HCT116 (cell line): ENCODE results near the gene DDX18. TPM values are rescaled to one million over a fixed set of nuclear protein-coding genes. Genes with fewer than 3 reads are reported as not detected.
A peak's percentile ranks its signal among the peaks of the same experiment; 100 is the strongest.

Experiments
- ATAC-seq: fragments of 200-7000 bp; cut with Tn5 transposase; 2 replicates; pipeline ENCODE4 v1.9.1; 2020; ENCODE audit warnings: mild to moderate bottlenecking, moderate library complexity
- Bru-seq: library from RNA; stranded (reverse); fragments of 400-500 nt; gene quantifications from one replicate; lab custom pipeline; 2021; lab: Mats Ljungman, UMichigan
- BruChase-seq, 2 experiments: library from RNA; stranded (reverse); fragments of 400-500 nt; gene quantifications; one replicate each; lab custom pipeline; 2021; lab: Mats Ljungman, UMichigan
- BruUV-seq: library from RNA; stranded (reverse); fragments of 400-500 nt; replicated peaks from 2 replicates; lab custom pipeline; 2021; lab: Mats Ljungman, UMichigan
- CTCF ChIA-PET: fragments of 300-600 bp; sonication (Branson Sonifier 250); formaldehyde crosslinking; loops from one replicate; lab custom pipeline; 2021; ENCODE audit warnings: antibody characterized with exemption; lab: Charles Lee
- POLR2A ChIA-PET: fragments of 300-600, 350-600 bp; sonication (Branson Sonifier 250); formaldehyde crosslinking; loops from one replicate; lab custom pipeline; 2021; ENCODE audit warnings: antibody characterized with exemption; lab: Charles Lee
- RAD21 ChIA-PET, 2 experiments: fragments of 300-600 bp; sonication (Branson Sonifier 250); formaldehyde crosslinking; loops; one replicate each; lab custom pipeline; 2023; ENCODE audit warnings: low total read pairs in 2 of 2; ENCODE audit not compliant: uncharacterized antibody in 2 of 2, unreplicated experiment in 2 of 2, low non-redundant PET in 1 of 2; lab: Charles Lee
- DNase-seq: peaks from one replicate; pipeline ENCODE4 v3.0.0-alpha.2; 2010; ENCODE audit warnings: low read depth, low spot score
- H2AFZ ChIP-seq: fragments of 200-600 bp; shearing (Covaris generic), sonication (generic); 2 replicates; pipeline ENCODE4 v1.6.1; 2017; ENCODE audit warnings: low read depth, mixed run types, mixed read lengths, antibody characterized with exemption, low read length; ENCODE audit not compliant: poor library complexity, severe bottlenecking
- H3K27ac ChIP-seq: 2 replicates; pipeline ENCODE4 v1.5.1; 2012; ENCODE audit warnings: low read depth, low read length
- H3K27me3 ChIP-seq: fragments of 200-600 bp; sonication (generic); 2 replicates; pipeline ENCODE4 v1.6.1; 2016; ENCODE audit warnings: mixed run types, low read length, mixed read lengths; ENCODE audit not compliant: insufficient read depth
- H3K36me3 ChIP-seq, 2 experiments: fragments of 200-500 bp in 1 of 2; fragments of 200-600 bp in 1 of 2; sonication (Bioruptor generic) in 1 of 2; sonication (generic) in 1 of 2; 2 replicates each; pipeline versions ENCODE4 v1.5.1 to v1.6.1; 2014 to 2016; ENCODE audit warnings: low read length in 2 of 2, inconsistent platforms in 1 of 2, mixed read lengths in 1 of 2, mixed run types in 1 of 2; ENCODE audit not compliant: insufficient read depth in 2 of 2, control insufficient read depth in 1 of 2
- H3K4me1 ChIP-seq, 2 experiments: fragments of 200-600 bp in 1 of 2; sonication (generic) in 1 of 2; 2 replicates each; pipeline versions ENCODE4 v1.5.1 to v1.6.1; 2012 to 2017; ENCODE audit warnings: low read length in 2 of 2, inconsistent platforms in 1 of 2, mild to moderate bottlenecking in 1 of 2, mixed read lengths in 1 of 2, mixed run types in 1 of 2, moderate library complexity in 1 of 2; ENCODE audit not compliant: insufficient read depth in 2 of 2, control insufficient read depth in 1 of 2
- H3K4me2 ChIP-seq: fragments of 200-600 bp; sonication (generic); 2 replicates; pipeline ENCODE4 v1.6.1; 2017; ENCODE audit warnings: mixed run types, low read length, mixed read lengths
- H3K4me3 ChIP-seq, 2 experiments: fragments of 200-600 bp in 1 of 2; sonication (generic) in 1 of 2; replicated peaks in 1 of 2; 2 replicates each; pipeline ENCODE4 v1.5.1; 2011 to 2016; ENCODE audit warnings: low read length in 2 of 2, control low read depth in 1 of 2, low read depth in 1 of 2, mild to moderate bottlenecking in 1 of 2, mixed read lengths in 1 of 2, mixed run types in 1 of 2
- H3K79me2 ChIP-seq: fragments of 200-600 bp; sonication (generic); 2 replicates; pipeline ENCODE4 v1.6.1; 2017; ENCODE audit warnings: mild to moderate bottlenecking, mixed run types, low read length, moderate library complexity, mixed read lengths; ENCODE audit not compliant: insufficient read depth
- H3K9ac ChIP-seq: fragments of 200-600 bp; sonication (generic); 2 replicates; pipeline ENCODE4 v1.6.1; 2016; ENCODE audit warnings: low read length, mixed read lengths
- H3K9me2 ChIP-seq: fragments of 200-600 bp; sonication (generic), shearing (Covaris generic); 2 replicates; pipeline ENCODE4 v1.6.1; 2017; ENCODE audit warnings: mixed run types, mild to moderate bottlenecking, moderate library complexity; ENCODE audit not compliant: insufficient read depth
- H3K9me3 ChIP-seq, 2 experiments: fragments of 200-500 bp in 1 of 2; fragments of 200-600 bp in 1 of 2; sonication (Bioruptor generic) in 1 of 2; sonication (generic) in 1 of 2; 2 replicates each; pipeline ENCODE4 v1.6.1; 2014 to 2017; ENCODE audit warnings: low read length in 2 of 2, mixed read lengths in 2 of 2, inconsistent platforms in 1 of 2, low read depth in 1 of 2, mild to moderate bottlenecking in 1 of 2, mixed run types in 1 of 2, moderate library complexity in 1 of 2; ENCODE audit not compliant: control insufficient read depth in 1 of 2, insufficient read depth in 1 of 2
- H4K20me1 ChIP-seq: fragments of 200-600 bp; sonication (generic), shearing (Covaris generic); 2 replicates; pipeline ENCODE4 v1.6.1; 2017; ENCODE audit warnings: mixed run types, mild to moderate bottlenecking, moderate library complexity; ENCODE audit not compliant: insufficient read depth
- ATF3 ChIP-seq: IDR thresholded peaks from 2 replicates; pipeline ENCODE4 v1.6.1; 2012
- CBX3 ChIP-seq: IDR thresholded peaks from 2 replicates; pipeline ENCODE4 v1.6.1; 2012; ENCODE audit warnings: low read depth
- CEBPB ChIP-seq: IDR thresholded peaks from 2 replicates; pipeline ENCODE4 v1.6.1; 2012; ENCODE audit warnings: low read depth
- EGR1 ChIP-seq: IDR thresholded peaks from 2 replicates; pipeline ENCODE4 v1.6.1; 2012; ENCODE audit warnings: low read depth
- EZH2 ChIP-seq: fragments of 200-600 bp; sonication (generic); IDR thresholded peaks from 2 replicates; pipeline ENCODE4 v1.6.1; 2017; ENCODE audit warnings: antibody characterized with exemption, mixed run types
- MAX ChIP-seq: IDR thresholded peaks from 2 replicates; pipeline ENCODE4 v1.6.1; 2012
- POLR2A ChIP-seq: IDR thresholded peaks from 2 replicates; pipeline ENCODE4 v1.7.0; 2011; ENCODE audit warnings: borderline replicate concordance; ENCODE audit not compliant: insufficient read depth, insufficient read length; ENCODE audit errors: extremely low read depth
- RAD21 ChIP-seq: IDR thresholded peaks from 2 replicates; pipeline ENCODE4 v1.6.1; 2012; ENCODE audit warnings: low read depth, mild to moderate bottlenecking
- REST ChIP-seq: IDR thresholded peaks from 2 replicates; pipeline ENCODE4 v1.6.1; 2012; ENCODE audit warnings: low read depth
- SIN3A ChIP-seq: IDR thresholded peaks from 2 replicates; pipeline ENCODE4 v1.6.1; 2012; ENCODE audit warnings: low read depth
- SRF ChIP-seq: IDR thresholded peaks from 2 replicates; pipeline ENCODE4 v1.6.1; 2012; ENCODE audit warnings: low read depth
- YY1 ChIP-seq: IDR thresholded peaks from 2 replicates; pipeline ENCODE4 v1.6.1; 2011; ENCODE audit warnings: low read length, low read depth, moderate library complexity, mild to moderate bottlenecking; ENCODE audit not compliant: insufficient replicate concordance; ENCODE audit errors: extremely low read depth
- ZBTB33 ChIP-seq: IDR thresholded peaks from 2 replicates; pipeline ENCODE4 v1.6.1; 2011; ENCODE audit warnings: mild to moderate bottlenecking, low read length, moderate library complexity; ENCODE audit not compliant: insufficient replicate concordance; ENCODE audit errors: extremely low read depth
- ZFX ChIP-seq: fragments of 450-650 bp; IDR thresholded peaks from 2 replicates; pipeline ENCODE4 v1.6.1; 2017
- ZNF274 ChIP-seq: fragments of 200-500 bp; sonication (Bioruptor generic); IDR thresholded peaks from 2 replicates; pipeline ENCODE4 v1.6.1; 2014; ENCODE audit warnings: mild to moderate bottlenecking, low read depth, low read length, inconsistent platforms
- intact Hi-C: fragments of 100-400 bp; cut with micrococcal nuclease; formaldehyde crosslinking; loops from 2 replicates; pipeline ENCODE4 v1.10.0; 2022
- long read RNA-seq: library from polyadenylated mRNA; unstranded; transcript quantifications from one replicate; pipeline ENCODE4 v2.0.0, GENCODE V29; 2021; ENCODE audit not compliant: unreplicated experiment
- polyA plus RNA-seq: library from polyadenylated mRNA; unstranded; fragments of >200 nt; gene quantifications from 2 replicates; pipeline ENCODE4 v1.2.1, GENCODE V29; 2012; ENCODE audit warnings: missing spikeins
- total RNA-seq: library from RNA; stranded (reverse); gene quantifications from one replicate; pipeline ENCODE4 v1.2.1, GENCODE V29; 2021; ENCODE audit not compliant: unreplicated experiment

DDX18 gene
- 99.7 TPM for total RNA-seq
- 51.3 and 55.0 TPM in 2 replicates for polyA plus RNA-seq
- Bru-seq, nascent RNA: percentile 96 among the genes with signal in this experiment
- BruChase-seq, experiment 1, labeled RNA remaining after a 6-hour chase: percentile 99 among the genes with signal in this experiment
- BruChase-seq, experiment 2, labeled RNA remaining after a 2-hour chase: percentile 97 among the genes with signal in this experiment
- long read RNA-seq, transcript DDX18-201 (14 exons, 3,796 nt): major isoform, 70 of 121 reads
- long read RNA-seq, partial matches to known transcripts: 37 of 121 reads
- long read RNA-seq, other reads (novel, unspliced or antisense): 14 of 121 reads

- ATAC-seq (peak; percentile 96), DNase-seq (peak; percentile 98)
- Histone ChIP-seq H3K9me3 (no peaks in the 10 kb centered on the region), H4K20me1 (no peaks in the 10 kb centered on the region), H2AFZ (peak within 1 kb of the TSS; percentile 86), H3K27me3 (no peaks in the 10 kb centered on the region), H3K36me3 (peaks cover 17 to 20% of the 10 kb centered on the region in 2 experiments), H3K4me1 (peaks cover 6 to 8% of the 10 kb centered on the region in 2 experiments; a peak in 3 of 4 replicates), H3K4me3 (peak within 1 kb of the TSS; percentile 72 to 74), H3K79me2 (peaks cover 52% of the 10 kb centered on the region), H3K9me2 (no peaks in the 10 kb centered on the region), H3K9ac (peak within 1 kb of the TSS; percentile 85), H3K4me2 (peak within 1 kb of the TSS; percentile 78), H3K27ac (peak within 1 kb of the TSS; percentile 65)
- TSS peak; percentile 62 for BruUV-seq
- RAD21 ChIA-PET: interaction anchor here in 1 of 2 experiments (1.2 kb wide), 1 partner anchor 189 kb away, joined by 3 read pairs; no protein-coding TSS in a partner anchor
- intact Hi-C loops: loop anchor here (1.0 kb wide), 1 partner anchor 189 kb away; no protein-coding TSS in a partner anchor
- CTCF ChIA-PET: interaction anchor here (0.7 to 3.1 kb wide), 14 partner anchors 11 to 1045 kb away, joined by 3 to 48 read pairs (median 4); no protein-coding TSS in a partner anchor
- POLR2A ChIA-PET: interaction anchor here (1.1 kb wide), 1 partner anchor 20 kb away, joined by 3 read pairs; no protein-coding TSS in a partner anchor
- peak; percentile 85 for TF ChIP-seq SIN3A
- TF ChIP-seq ZBTB33: no peak
- TF ChIP-seq CEBPB: no peak; the same call in 1 of the 2 replicates
- TF ChIP-seq SRF: peak; percentile 96
- TF ChIP-seq CBX3: peak; percentile 99
- TF ChIP-seq ZFX: peak; percentile 56; the same call in 1 of the 2 replicates
- TF ChIP-seq EZH2: no peak
- TF ChIP-seq EGR1: no peak
- TF ChIP-seq REST: no peak
- peak; percentile 77 for TF ChIP-seq YY1
- TF ChIP-seq MAX: peak; percentile 98
- no peak for TF ChIP-seq ZNF274
- peak; percentile 68 for TF ChIP-seq RAD21
- no peak for TF ChIP-seq ATF3
- TF ChIP-seq POLR2A: peak; percentile 72
These were observed at the start of gene DDX18 for GRCh38 chr2:117814417-117815264. TSS of gene DDX18 (plus strand) at chr2:117814691. CDS start at chr2:117814778, 87 bp downstream.
